Urinary bladder (tissue), 4 donors: ENCODE results near the gene PEX10. TPM values are rescaled to one million over a fixed set of nuclear protein-coding genes. Genes with fewer than 3 reads are reported as not detected.

Experiments used
- DNase-seq: peaks from one replicate; pipeline ENCODE4 v3.0.0-alpha.2; 2015; ENCODE audit errors: extremely low spot score
- H3K27ac ChIP-seq: one replicate; pipeline ENCODE4 v1.5.1; 2013; ENCODE audit warnings: low read depth, mild to moderate bottlenecking, moderate library complexity
- H3K36me3 ChIP-seq: one replicate; pipeline ENCODE4 v1.6.1; 2013; ENCODE audit warnings: mild to moderate bottlenecking, moderate library complexity; ENCODE audit not compliant: insufficient read depth
- H3K4me1 ChIP-seq: one replicate; pipeline ENCODE4 v1.6.1; 2013; ENCODE audit warnings: mild to moderate bottlenecking, moderate library complexity; ENCODE audit not compliant: insufficient read depth
- H3K4me3 ChIP-seq: one replicate; pipeline ENCODE4 v1.5.1; 2013; ENCODE audit warnings: low read depth, low read length
- WGBS: extraction: QIAGEN DNeasy Blood & Tissue Kit; methylation state at CpG from one replicate; pipeline ENCODE4 v1.1.7; 2013; 5-methylcytosine and 5-hydroxymethylcytosine counted together
- polyA plus RNA-seq: library from polyadenylated mRNA; stranded (reverse); fragments of 200-250 nt; gene quantifications from one replicate; pipeline ENCODE4 v1.2.3, GENCODE V29; 2013
- total RNA-seq: library from RNA; depleted of rRNA; stranded (reverse); fragments of >200 nt; gene quantifications from one replicate; pipeline ENCODE4 v1.2.3, GENCODE V29; 2014
- donor health status: healthy with polysubstance abuse.
- donor health status: healthy.

PEX10 gene
- total and polyA plus RNA-seq, 2 donors: 13.9 to 22.9 TPM

- Histone ChIP-seq H3K4me3 (no peak overlapping the region), H3K27ac (no peak overlapping the region), H3K36me3 (no peaks in the 10 kb centered on the region), H3K4me1 (no peaks in the 10 kb centered on the region)
- DNase-seq: no peak
- WGBS: 84% methylated on average over 15 of the region's 15 CpGs
Measured at GRCh38 chr1:2437617-2438016, 25.3 kb upstream of the PEX10 start.

GRCh38 chr1:2436876-2437275, 24.5 kb upstream of the PEX10 start:
- H3K27ac ChIP-seq: no peak overlapping the region
- no peak for DNase-seq
- no peaks in the 10 kb centered on the region for H3K4me1 ChIP-seq
- no peak overlapping the region for H3K4me3 ChIP-seq
- 80% methylated on average over 7 of the region's 7 CpGs for WGBS
- no peaks in the 10 kb centered on the region for H3K36me3 ChIP-seq

GRCh38 chr1:2435746-2436355, 23.5 kb upstream of the PEX10 start:
- no peaks in the 10 kb centered on the region for H3K4me1 ChIP-seq
- H3K36me3 ChIP-seq: no peaks in the 10 kb centered on the region
- H3K4me3 ChIP-seq: no peak overlapping the region
- no peak for DNase-seq
- 69% methylated on average over 2 of the region's 2 CpGs for WGBS
- no peak overlapping the region for H3K27ac ChIP-seq

DNA sequence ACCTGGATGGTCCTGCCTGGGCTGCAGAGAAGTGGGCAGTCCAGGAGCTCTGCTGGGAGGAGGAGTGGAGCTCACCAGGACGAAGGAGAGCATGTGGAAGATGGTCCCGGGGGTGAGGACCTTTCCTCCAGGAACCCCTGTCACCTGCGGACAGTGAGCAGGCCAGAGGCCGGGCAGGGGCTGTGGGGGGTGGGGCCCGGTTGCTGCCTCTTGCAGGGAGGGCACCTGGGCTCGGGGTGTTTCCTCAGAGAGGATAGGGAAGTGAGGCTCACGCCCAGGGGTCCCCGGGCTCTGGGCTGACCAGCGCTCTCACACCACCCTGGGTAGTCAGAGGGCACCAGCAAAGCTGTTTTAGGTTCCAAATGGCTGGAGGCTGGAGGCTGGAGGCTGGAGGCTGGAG, 22.7 kb upstream of the PEX10 start:
- no peaks in the 10 kb centered on the region for H3K4me1 ChIP-seq
- H3K4me3 ChIP-seq: no peak overlapping the region
- no peaks in the 10 kb centered on the region for H3K36me3 ChIP-seq
- 67% methylated on average over 9 of the region's 9 CpGs for WGBS
- H3K27ac ChIP-seq: no peak overlapping the region
- DNase-seq: no peak

DNA sequence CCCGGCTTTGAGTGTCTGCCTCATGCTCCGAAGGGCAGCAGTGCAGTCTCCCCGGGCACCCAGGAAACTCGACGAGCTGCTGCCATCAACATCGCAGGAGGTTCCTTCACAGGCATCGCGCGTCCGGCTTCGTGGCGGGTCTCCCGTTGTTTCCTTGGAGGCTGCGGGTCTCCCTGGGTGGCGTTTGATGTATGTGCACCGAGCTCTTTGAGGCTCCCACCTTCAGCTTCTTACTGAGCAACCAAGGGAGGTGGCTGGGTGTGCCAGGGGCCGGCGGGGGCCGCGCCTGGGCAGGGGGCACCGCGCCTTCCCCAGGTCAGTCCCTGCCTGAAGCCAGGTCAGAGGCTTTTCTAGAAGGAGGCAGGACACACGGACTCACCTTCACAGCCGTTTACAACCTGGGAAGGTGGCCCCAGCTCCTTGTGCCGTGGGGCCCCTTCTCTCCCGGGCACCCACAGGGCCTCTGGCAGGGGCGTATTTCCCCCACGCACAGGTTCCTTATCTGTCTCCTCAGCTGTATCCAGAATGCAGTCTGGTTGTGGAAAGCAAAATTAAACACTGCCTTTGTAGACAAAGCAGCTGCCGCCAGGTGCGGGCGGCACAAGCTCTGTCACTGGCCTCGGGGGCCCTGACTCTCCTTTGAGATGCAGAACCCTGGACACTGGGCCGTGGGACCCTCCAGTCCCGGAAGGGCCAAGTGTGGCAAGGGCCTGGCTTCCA, 21.7 kb upstream of the PEX10 start:
- WGBS: 66% methylated on average over 34 of the region's 34 CpGs
- no peak for DNase-seq
- H3K4me3 ChIP-seq: no peak overlapping the region
- H3K4me1 ChIP-seq: no peaks in the 10 kb centered on the region
- no peak overlapping the region for H3K27ac ChIP-seq
- no peaks in the 10 kb centered on the region for H3K36me3 ChIP-seq

GRCh38 chr1:2433196-2433595, 20.8 kb upstream of the PEX10 start:
- Histone ChIP-seq H3K4me3 (no peak overlapping the region), H3K4me1 (no peaks in the 10 kb centered on the region), H3K36me3 (no peaks in the 10 kb centered on the region), H3K27ac (no peak overlapping the region)
- 76% methylated on average over 13 of the region's 13 CpGs for WGBS
- no peak for DNase-seq

GRCh38 chr1:2432441-2432844, 20.1 kb upstream of the PEX10 start:
- no peak overlapping the region for H3K27ac ChIP-seq
- no peak overlapping the region for H3K4me3 ChIP-seq
- H3K36me3 ChIP-seq: no peaks in the 10 kb centered on the region
- H3K4me1 ChIP-seq: no peaks in the 10 kb centered on the region
- DNase-seq: no peak
- WGBS: 20% methylated on average over 16 of the region's 16 CpGs

- Histone ChIP-seq H3K4me1 (no peaks in the 10 kb centered on the region), H3K27ac (no peak overlapping the region), H3K4me3 (no peak overlapping the region), H3K36me3 (no peaks in the 10 kb centered on the region)
- 33% methylated on average over 10 of the region's 10 CpGs for WGBS
- no peak for DNase-seq
Measured at GRCh38 chr1:2431518-2431917, 19.2 kb upstream of the PEX10 start.

DNA sequence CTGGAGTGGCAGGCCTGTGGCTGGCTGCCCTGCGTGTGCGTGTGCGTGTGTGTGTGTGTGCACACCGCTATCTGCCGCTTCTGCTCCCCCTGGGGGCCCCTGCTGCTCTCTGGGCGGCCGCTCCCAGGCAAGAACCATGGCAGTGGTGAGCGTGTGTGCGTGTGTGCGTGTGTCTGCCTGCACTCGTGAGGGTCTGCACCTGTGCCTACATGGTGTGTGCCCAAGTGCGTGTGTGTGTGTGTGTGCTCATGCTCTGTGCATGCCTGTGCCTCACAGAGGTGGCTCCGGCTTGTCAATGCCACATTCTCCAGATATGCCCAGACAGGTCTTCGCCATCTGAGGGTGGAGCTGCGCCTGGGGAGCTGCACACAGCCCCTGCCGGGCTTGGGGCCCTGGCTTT, 18.7 kb upstream of the PEX10 start:
- 21% methylated on average over 16 of the region's 16 CpGs for WGBS
- DNase-seq: peak; percentile 57
- no peaks in the 10 kb centered on the region for H3K36me3 ChIP-seq
- no peak overlapping the region for H3K27ac ChIP-seq
- H3K4me1 ChIP-seq: no peaks in the 10 kb centered on the region
- no peak overlapping the region for H3K4me3 ChIP-seq

DNA sequence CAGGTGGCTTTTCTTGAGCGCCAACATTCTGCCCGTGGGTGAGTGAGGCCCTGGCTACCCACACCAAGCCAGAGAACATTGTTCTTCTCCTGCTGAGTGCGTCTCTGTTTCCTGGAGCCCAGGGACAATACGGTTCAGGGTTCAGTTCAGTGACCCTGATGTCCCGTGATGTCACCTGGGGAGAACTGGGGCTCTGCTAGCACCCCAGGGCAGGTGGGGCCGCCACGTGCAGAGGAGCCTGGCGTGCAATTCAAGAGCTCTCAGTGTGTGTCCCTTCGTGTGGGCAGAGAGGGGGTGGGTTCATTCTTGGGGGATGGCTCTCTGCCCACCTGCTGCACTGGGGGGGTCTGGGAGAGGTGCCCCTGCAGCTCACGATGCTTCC, 18.2 kb upstream of the PEX10 start:
- Histone ChIP-seq H3K4me1 (no peaks in the 10 kb centered on the region), H3K36me3 (no peaks in the 10 kb centered on the region), H3K4me3 (no peak overlapping the region), H3K27ac (no peak overlapping the region)
- no peak for DNase-seq
- 75% methylated on average over 10 of the region's 10 CpGs for WGBS

GRCh38 chr1:2429780-2430591, 17.6 kb upstream of the PEX10 start:
- 75% methylated on average over 20 of the region's 20 CpGs for WGBS
- DNase-seq: no peak
- Histone ChIP-seq H3K4me1 (no peaks in the 10 kb centered on the region), H3K27ac (no peak overlapping the region), H3K4me3 (no peak overlapping the region), H3K36me3 (no peaks in the 10 kb centered on the region)

DNA sequence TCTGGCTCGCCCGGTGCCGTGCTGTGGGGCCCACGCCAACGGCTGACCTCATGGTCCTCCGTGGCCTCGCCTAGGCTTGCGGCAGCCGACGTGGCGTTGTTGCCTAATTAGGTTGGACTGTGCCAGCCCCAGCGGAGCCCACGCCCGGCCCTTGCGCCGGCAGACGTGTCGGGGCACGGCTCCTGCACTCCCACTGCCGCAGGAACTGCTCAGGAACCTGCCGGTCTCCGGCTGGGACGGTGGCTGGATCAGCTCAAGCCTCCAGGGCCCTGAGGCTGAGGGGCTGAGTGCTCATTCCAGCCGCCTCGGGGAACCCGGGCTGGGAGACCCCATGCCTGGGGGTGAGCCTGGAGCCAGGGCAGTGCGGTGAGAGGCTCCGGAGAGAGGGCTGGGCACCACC, 16.1 kb upstream of the PEX10 start:
- Histone ChIP-seq H3K36me3 (no peaks in the 10 kb centered on the region), H3K4me3 (no peak overlapping the region), H3K4me1 (no peaks in the 10 kb centered on the region), H3K27ac (peak overlapping the region; percentile 76)
- 83% methylated on average over 28 of the region's 28 CpGs for WGBS
- no peak for DNase-seq

GRCh38 chr1:2427976-2428375, 15.6 kb upstream of the PEX10 start:
- H3K4me3 ChIP-seq: no peak overlapping the region
- H3K4me1 ChIP-seq: no peaks in the 10 kb centered on the region
- no peaks in the 10 kb centered on the region for H3K36me3 ChIP-seq
- WGBS: 75% methylated on average over 10 of the region's 10 CpGs
- peak overlapping the region; percentile 61 for H3K27ac ChIP-seq
- DNase-seq: no peak

GRCh38 chr1:2427051-2427450, 14.7 kb upstream of the PEX10 start:
- H3K36me3 ChIP-seq: no peaks in the 10 kb centered on the region
- no peak for DNase-seq
- no peak overlapping the region for H3K4me3 ChIP-seq
- 80% methylated on average over 18 of the region's 18 CpGs for WGBS
- H3K27ac ChIP-seq: no peak overlapping the region
- no peaks in the 10 kb centered on the region for H3K4me1 ChIP-seq
